ACHN (cell line): ENCODE data around the gene FHOD1.

Experiments
- DNase-seq: peaks from one replicate; pipeline ENCODE4 v3.0.0-alpha.2; 2015
- in situ Hi-C: cut with HindIII; loops from 2 replicates; pipeline ENCODE4 v1.10.0; 2017; ENCODE audit warnings: low sequenced_read_pairs, low pct_ligation_motif_present, low pct_unique_long_range_greater_than_20kb

Gene FHOD1

GRCh38 chr16:67200491-67200890, 46.8 kb downstream of the FHOD1 start:
- in situ Hi-C loops: no loop called here
- no peak for DNase-seq

GRCh38 chr16:67199808-67200198, 47.5 kb downstream of the FHOD1 start:
- DNase-seq: no peak

GRCh38 chr16:67199011-67199807, 48.1 kb downstream of the FHOD1 start, which contains the start of gene ELMO3:
TSS of gene ELMO3 (plus strand) at chr16:67199131. CDS start at chr16:67199327, 196 bp downstream.
- in situ Hi-C loops: no loop called here
- no peak for DNase-seq

More at GRCh38 chr16:67199808-67200198, 47.5 kb downstream of the FHOD1 start:
- in situ Hi-C loops: no loop called here

GRCh38 chr16:67198238-67198734, 49.0 kb downstream of the FHOD1 start:
- in situ Hi-C loops: no loop called here
- peak; percentile 75 for DNase-seq

- in situ Hi-C loops: no loop called here
Observed at GRCh38 chr16:67197704-67198103, 49.6 kb downstream of the FHOD1 start.

GRCh38 chr16:67196881-67197280, 50.4 kb downstream of the FHOD1 start:
- in situ Hi-C loops: no loop called here
- no peak for DNase-seq

More at GRCh38 chr16:67197704-67198103, 49.6 kb downstream of the FHOD1 start:
- no peak for DNase-seq

- in situ Hi-C loops: no loop called here
- DNase-seq: no peak
Observed at GRCh38 chr16:67195676-67196075, 51.6 kb downstream of the FHOD1 start.

- in situ Hi-C loops: no loop called here
- DNase-seq: no peak
Observed at GRCh38 chr16:67194260-67194659, 53.0 kb downstream of the FHOD1 start.

GRCh38 chr16:67193536-67193935, 53.7 kb downstream of the FHOD1 start:
- no peak for DNase-seq
- in situ Hi-C loops: no loop called here

- in situ Hi-C loops: no loop called here
- no peak for DNase-seq
Observed at GRCh38 chr16:67192781-67193361, 54.4 kb downstream of the FHOD1 start.

GRCh38 chr16:67191995-67192681, 55.1 kb downstream of the FHOD1 start, which contains the start of gene E2F4:
TSS of gene E2F4 (plus strand) at chr16:67192155. CDS start at chr16:67192228, 73 bp downstream.
- in situ Hi-C loops: no loop called here
- peak; percentile 97 for DNase-seq

- in situ Hi-C loops: no loop called here
Observed at GRCh38 chr16:67191411-67191994, 55.8 kb downstream of the FHOD1 start.

GRCh38 chr16:67190448-67191399, 56.6 kb downstream of the FHOD1 start:
- in situ Hi-C loops: no loop called here
- no peak for DNase-seq

More at GRCh38 chr16:67191411-67191994, 55.8 kb downstream of the FHOD1 start:
- DNase-seq: no peak

GRCh38 chr16:67190041-67190440, 57.2 kb downstream of the FHOD1 start, which contains the start of gene EXOC3L1:
TSS of gene EXOC3L1 (minus strand) at chr16:67190136. CDS start at chr16:67189676, 460 bp downstream.
- no peak for DNase-seq
- in situ Hi-C loops: no loop called here

GRCh38 chr16:67188798-67189197, 58.5 kb downstream of the FHOD1 start:
- in situ Hi-C loops: no loop called here

GRCh38 chr16:67188323-67188722, 59.0 kb downstream of the FHOD1 start:
- in situ Hi-C loops: no loop called here
- DNase-seq: no peak

More at GRCh38 chr16:67188798-67189197, 58.5 kb downstream of the FHOD1 start:
- no peak for DNase-seq

GRCh38 chr16:67187175-67187890, 59.9 kb downstream of the FHOD1 start:
- DNase-seq: no peak
- in situ Hi-C loops: no loop called here
